COLO668 (cell line): Measurements from ENCODE around the gene MLXIP.
"Not testable (repeated sequence)": the region's sequence is repeated elsewhere in the genome, so short reads cannot be mapped to it uniquely, and the experiment has no call there.

Experiments
- DNase-seq: peaks from one replicate; lab custom pipeline; 2025; ENCODE audit not compliant: unreplicated experiment; lab: John Stamatoyannopoulos, UW

MLXIP gene

DNA sequence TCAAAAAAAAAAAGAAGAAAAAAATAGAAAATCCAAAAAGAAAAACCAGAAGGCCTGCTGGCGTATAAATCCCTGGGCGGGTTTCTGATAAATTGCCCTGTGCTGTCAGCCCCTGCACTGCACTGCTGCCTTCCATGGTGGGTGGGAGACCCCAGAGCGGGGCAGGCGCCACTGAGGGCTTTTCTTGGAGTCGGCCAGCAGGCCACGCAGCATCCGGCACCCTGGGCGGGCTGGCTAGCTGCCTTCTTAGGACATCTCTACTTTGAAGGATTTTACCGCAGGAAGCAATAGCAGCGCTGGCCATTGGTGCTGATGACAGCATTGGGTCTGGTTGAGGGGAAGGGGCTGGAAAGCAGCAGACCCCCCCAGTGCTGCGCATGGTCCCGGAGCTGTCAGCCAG is 66.3 kb downstream of the MLXIP start:
- DNase-seq, result no peak

DNA sequence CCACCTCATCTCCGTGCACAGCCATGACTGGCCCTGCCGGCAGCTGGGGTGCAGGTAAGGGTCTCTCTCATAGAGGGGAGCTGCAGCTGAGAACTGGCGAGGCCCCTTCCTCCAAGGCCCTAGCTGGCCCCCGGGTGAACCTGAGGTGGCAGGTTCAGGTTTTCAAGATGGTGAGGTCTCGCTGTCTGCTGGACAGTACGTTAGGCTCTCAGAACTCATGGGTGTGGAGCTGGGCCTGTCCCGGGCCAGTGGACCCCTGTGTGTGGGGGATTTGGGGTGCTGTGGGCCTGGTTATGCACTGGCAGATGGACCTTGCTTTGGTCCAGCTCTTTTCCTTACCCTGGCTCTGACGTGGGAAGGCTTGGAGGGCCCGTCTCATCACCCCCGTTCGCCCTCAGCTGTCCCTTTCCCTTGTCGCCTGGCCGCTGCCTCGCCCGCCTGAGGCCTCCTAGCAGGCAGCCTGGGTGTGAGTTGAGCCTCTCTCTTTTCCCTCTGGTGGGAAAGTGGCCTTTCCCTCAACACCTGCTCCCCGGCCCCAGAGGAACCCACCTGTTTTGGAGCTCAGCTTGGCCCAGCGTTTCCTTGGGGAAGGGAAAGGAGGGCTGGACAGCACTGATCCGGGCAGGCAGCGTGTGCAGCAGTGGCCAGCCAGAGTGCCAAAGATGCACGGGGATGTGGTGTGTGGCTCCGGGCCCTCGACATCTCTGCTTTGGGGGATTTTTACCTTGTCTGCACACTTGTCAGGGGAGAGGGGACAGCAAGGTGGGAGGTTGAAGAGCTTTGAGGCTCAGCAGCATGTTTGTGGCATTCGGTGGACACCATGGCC is 67.2 kb downstream of the MLXIP start:
- DNase-seq, result no peak

DNA sequence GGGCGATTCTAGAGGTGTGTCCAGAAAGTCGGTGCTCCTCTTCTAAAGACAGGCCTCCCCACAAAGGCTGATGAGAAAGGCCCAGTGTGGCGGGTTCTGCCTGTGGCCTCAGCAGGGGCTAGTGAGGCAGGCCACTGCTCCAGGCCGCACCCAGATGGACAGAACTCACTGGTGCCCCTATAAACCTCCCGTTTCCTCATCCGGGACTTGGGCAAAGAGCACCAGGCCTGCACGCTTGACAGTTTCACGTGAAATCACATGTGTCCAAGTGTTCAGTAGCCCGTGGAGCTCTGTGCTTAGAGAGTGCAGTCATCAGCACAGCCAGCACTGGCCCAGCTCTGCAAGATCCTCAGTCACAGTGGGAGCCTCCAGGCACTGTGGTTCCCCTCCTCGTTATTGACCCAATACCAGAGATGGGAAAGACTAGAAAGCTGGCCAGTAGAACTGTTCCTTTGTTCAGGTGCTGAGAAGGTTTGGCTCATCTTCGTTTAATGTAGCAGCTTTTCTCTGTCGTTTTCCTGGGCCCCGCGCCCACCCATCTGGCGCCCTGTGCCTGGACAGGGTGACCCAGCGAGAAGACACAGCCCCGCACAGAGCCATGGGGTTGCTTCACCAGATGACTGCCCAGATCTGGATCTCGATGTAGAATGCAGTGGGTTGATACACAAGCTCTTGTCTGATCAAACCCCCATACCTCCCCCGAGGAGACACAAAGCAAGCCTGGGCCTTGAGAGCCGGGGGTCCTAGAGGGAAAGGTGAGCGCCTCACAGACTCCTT is 69.1 kb downstream of the MLXIP start:
- no peak for DNase-seq

GRCh38 chr12:122148657-122149056 is 70.1 kb downstream of the MLXIP start:
- DNase-seq, result no peak

DNA sequence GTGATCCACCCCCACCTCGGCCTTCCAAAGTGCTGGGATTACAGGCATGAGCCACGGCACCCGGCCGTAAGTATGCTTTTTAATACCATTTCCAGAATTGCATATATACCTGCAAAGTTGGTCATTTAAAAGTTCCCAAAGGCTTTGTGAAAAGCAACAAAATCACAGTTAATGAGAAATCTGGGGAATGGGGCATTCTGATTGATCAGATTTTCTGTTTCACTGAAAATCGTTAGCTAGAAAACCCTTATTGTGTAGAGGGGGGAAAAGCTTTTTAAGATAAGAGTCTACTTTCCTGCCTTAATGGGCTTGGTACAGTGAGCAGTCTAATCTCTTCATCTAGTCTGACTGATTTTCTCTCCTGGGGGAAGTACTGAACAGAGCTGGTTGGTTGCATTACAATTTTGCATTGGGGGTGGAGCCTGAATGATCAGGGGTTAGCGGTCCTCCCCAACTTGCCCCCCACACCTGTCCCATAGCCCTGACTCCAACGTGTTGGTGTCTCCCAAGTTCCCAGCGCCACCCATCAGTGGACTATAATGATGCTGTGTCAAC is 71.6 kb downstream of the MLXIP start:
- no peak for DNase-seq

- DNase-seq, result no peak
Observed at GRCh38 chr12:122152754-122153153, 74.2 kb downstream of the MLXIP start.

DNA sequence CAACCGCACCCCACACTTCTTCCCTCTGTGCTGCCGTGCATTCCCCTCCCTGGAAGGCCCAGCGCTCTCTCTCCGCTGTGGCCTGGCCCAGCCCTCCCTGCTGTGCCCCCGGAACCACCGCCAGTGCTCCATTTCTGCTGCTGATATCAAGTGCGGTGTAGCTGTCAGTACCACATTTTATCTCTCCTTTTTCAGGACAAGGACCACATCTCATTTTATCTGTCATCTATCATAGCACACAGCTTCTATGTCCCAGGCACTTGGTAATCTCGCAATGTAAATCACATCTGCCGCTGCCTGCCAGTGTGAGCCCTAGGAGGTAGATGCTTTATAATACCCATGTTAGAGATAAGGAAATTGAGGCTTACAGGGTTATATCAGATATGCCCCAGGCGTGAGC is 77.1 kb downstream of the MLXIP start:
- no peak for DNase-seq

- no peak for DNase-seq
Observed at GRCh38 chr12:122158700-122159285, 80.2 kb downstream of the MLXIP start.

DNA sequence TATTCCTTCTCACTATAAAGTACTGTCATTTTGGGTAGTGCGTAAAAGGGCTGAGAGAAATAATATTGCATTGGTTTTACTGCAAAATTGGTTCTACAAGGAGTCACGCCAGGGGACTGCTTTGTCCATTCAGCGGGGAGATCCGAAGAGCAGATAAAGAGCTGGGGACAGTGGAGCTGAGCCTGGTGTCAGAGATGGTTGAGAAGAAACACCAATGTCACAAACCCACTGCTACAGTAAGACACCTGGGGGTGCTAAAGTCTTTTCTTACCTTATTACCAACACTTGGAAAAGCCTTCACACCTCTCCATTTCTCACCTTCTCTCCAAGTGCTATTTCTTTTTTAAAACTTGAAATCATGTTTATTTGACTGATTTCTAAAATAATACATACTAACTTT is 81.3 kb downstream of the MLXIP start:
- DNase-seq, result no peak

- DNase-seq, result no peak
Observed at GRCh38 chr12:122160761-122161160, 82.2 kb downstream of the MLXIP start.

DNA sequence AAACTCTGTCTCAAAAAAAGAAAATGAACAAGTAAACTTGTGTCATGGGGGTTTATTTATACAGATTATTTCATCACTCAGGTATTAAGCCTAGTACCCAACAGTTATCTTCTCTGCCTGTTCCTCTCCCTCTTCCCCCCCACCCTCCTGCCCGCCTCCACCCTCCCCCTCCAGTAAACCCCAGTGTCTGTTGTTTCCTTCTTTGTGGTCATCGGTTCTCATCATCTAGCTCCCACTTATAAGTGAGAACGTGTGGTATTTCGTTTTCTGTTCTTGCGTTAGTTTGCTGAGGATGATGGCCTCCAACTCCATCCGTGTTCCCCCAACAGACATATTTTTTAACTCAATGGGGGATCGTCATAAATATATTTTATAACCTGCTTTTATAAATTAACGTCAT is 83.1 kb downstream of the MLXIP start:
- DNase-seq, result no peak

- no peak for DNase-seq
Observed at GRCh38 chr12:122162976-122163375, 84.4 kb downstream of the MLXIP start.

DNA sequence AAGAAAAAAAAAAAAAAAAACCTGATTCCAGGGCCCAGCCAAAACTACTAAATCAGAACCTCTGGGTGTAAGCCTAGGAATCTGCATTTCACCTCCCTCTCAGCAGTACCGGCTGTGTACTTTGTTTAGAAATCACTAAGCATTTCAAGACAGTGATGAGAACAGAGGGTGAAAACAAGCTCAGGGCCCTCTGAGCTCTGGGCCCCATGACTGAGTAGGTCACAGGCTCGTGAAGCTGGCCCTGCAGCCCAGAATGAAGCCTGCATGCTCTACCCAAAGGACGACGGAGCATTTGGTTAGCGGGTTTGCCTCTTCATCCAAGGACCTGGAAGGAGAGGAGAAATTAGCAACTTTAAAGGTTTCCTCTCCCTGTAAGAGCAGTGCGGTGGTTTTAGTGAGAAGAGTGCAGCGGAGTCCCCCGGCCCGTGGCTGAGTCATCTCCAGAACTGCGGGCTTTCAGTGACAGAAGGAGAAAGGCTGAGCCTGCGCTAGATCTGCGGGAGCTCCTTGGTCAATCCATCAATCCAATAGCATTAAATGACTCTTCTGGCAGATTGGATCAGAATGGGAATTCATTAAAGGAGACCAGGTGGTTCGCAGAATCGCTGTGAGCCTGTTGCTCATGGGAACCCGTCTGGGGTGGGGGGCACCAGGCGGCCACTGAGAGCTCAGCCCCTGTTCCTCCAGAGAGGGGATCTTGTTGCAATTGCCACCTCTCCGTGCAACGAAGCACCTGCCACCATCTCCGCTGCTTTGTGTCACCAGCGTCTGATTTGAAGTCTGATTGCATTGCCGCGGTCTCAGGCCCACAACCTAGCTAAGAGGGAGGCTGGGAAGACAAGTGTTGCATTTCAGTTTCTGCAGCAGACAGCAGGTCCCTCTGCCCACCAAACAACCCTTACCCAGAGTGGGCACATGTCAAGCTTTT is 88.1 kb downstream of the MLXIP start:
- no peak for DNase-seq

GRCh38 chr12:122167356-122167925 is 88.9 kb downstream of the MLXIP start:
- no peak for DNase-seq

GRCh38 chr12:122168492-122168891 is 89.9 kb downstream of the MLXIP start:
- DNase-seq, result no peak

GRCh38 chr12:122171399-122171798 is 92.8 kb downstream of the MLXIP start:
- DNase-seq, result no peak

GRCh38 chr12:122172262-122172939 is 93.8 kb downstream of the MLXIP start:
- no peak for DNase-seq

GRCh38 chr12:122174155-122174845 is 95.7 kb downstream of the MLXIP start, which contains the start of gene IL31:
Gene IL31, minus strand, starts transcription at chr12:122174221. Its CDS starts 49 bp downstream, at chr12:122174172.
- no peak for DNase-seq

DNA sequence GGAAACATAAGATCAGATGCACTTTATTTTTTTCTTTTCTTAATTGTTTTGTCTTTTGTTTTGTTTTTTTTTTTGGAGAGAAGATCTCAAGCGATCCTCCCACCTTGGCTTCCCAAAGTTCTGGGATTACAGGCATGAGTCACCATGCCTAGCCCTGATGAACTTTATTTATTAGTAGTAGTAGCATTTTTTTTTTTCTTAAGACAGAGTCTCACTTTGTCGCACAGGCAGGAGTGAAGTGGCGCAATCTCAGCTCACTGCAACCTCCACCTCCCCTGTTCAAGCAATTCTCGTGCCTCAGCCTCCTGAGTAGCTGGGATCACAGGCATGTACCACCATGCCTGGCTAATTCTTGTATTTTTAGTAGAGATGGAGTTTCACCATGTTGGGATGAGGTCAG is 97.9 kb downstream of the MLXIP start:
- DNase-seq, result not testable (repeated sequence)
